Left kidney (tissue), 8 donors: Measurements from ENCODE around the gene PHLPP2. TPM values are rescaled to one million over a fixed set of nuclear protein-coding genes. Genes with fewer than 3 reads are reported as not detected.

Experiments
- DNase-seq: peaks from one replicate; pipeline ENCODE4 v3.0.0-alpha.2; 2013
- long read RNA-seq, 8 donors: transcript quantifications; one replicate each; lab custom pipeline, GENCODE V29; 2026
- polyA plus RNA-seq: library from polyadenylated mRNA; unstranded; fragments of 120-200 nt; gene quantifications from one replicate; pipeline ENCODE4 v1.2.1, GENCODE V29; 2013; ENCODE audit not compliant: insufficient read length

Gene PHLPP2, protein sequence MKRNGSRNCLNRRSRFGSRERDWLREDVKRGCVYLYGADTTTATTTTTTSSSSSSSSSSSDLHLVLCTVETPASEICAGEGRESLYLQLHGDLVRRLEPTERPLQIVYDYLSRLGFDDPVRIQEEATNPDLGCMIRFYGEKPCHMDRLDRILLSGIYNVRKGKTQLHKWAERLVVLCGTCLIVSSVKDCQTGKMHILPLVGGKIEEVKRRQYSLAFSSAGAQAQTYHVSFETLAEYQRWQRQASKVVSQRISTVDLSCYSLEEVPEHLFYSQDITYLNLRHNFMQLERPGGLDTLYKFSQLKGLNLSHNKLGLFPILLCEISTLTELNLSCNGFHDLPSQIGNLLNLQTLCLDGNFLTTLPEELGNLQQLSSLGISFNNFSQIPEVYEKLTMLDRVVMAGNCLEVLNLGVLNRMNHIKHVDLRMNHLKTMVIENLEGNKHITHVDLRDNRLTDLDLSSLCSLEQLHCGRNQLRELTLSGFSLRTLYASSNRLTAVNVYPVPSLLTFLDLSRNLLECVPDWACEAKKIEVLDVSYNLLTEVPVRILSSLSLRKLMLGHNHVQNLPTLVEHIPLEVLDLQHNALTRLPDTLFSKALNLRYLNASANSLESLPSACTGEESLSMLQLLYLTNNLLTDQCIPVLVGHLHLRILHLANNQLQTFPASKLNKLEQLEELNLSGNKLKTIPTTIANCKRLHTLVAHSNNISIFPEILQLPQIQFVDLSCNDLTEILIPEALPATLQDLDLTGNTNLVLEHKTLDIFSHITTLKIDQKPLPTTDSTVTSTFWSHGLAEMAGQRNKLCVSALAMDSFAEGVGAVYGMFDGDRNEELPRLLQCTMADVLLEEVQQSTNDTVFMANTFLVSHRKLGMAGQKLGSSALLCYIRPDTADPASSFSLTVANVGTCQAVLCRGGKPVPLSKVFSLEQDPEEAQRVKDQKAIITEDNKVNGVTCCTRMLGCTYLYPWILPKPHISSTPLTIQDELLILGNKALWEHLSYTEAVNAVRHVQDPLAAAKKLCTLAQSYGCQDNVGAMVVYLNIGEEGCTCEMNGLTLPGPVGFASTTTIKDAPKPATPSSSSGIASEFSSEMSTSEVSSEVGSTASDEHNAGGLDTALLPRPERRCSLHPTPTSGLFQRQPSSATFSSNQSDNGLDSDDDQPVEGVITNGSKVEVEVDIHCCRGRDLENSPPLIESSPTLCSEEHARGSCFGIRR (N-terminal part only)
- 13.2 TPM for polyA plus RNA-seq
- long read RNA-seq, donor 1, partial matches to known transcripts = 16 of 16 reads
- long read RNA-seq, donor 1, other reads (novel, unspliced or antisense) = 0 of 16 reads
- long read RNA-seq, donor 2 = 0 reads
- long read RNA-seq, donor 3, partial matches to known transcripts = 6 of 6 reads
- long read RNA-seq, donor 3, other reads (novel, unspliced or antisense) = 0 of 6 reads
- long read RNA-seq, donor 4 = 0 reads
- long read RNA-seq, donor 5, full-length matches to known transcripts = 1 of 1 reads
- long read RNA-seq, donor 5, partial matches to known transcripts = 0 of 1 reads
- long read RNA-seq, donor 5, other reads (novel, unspliced or antisense) = 0 of 1 reads
- long read RNA-seq, donor 6 = 0 reads
- long read RNA-seq, donor 7, partial matches to known transcripts = 5 of 10 reads
- long read RNA-seq, donor 7, other reads (novel, unspliced or antisense) = 5 of 10 reads
- long read RNA-seq, donor 8 = 0 reads

DNA sequence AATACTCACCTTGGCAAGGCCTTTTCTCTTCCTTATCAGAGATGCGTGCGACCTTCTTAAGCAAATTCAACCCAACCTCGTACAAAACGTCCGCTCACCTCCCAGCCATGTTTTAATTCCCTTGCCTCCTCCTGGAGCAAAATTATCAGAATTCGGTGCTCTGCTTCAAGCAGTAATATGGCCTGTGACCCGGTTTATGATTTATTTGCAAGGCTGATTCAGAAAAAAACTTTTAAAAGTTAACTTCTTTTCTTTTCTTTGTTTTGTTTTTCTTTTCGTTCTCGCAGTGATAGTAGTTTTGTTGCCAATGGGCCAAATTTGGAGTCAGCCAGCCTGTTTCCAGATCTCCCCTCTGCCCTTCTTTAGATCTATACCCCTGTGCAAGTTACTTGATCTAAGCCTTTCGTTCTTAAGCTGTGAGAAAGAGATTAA is at the start of gene PHLPP2:
Gene PHLPP2 (minus strand): TSS at position 382 of the 432 bp plus-strand sequence. CDS start 9,906 bp downstream, outside the sequence.
- no peak for DNase-seq

DNA sequence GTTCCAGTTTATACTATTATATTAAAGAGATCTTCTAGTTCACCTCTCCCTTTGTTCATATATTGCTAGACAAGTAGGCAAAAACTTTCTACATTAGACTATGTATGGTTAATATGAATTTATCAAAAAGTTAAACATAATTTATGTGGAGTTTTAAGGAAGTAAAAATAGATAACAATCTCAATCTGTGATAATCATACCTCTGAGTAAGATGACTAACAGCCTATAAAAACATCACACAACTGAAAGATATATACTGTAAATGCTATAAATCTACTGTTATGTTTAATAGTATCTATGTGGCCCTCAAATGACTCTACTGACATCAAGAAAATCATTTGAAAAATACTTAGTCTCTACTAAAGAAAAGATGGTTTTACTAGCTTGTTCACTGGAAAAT is 47.1 kb upstream of the PHLPP2 start:
- no peak for DNase-seq

- no peak for DNase-seq
These were observed 44.7 kb upstream of the PHLPP2 start for GRCh38 chr16:71769222-71769621.

- DNase-seq = no peak
These were observed 42.8 kb upstream of the PHLPP2 start for GRCh38 chr16:71767060-71767900.

- DNase-seq = no peak
These were observed 37.7 kb upstream of the PHLPP2 start for GRCh38 chr16:71762186-71762585.

- DNase-seq = no peak
These were observed 36.6 kb upstream of the PHLPP2 start for GRCh38 chr16:71761097-71761496.

DNA sequence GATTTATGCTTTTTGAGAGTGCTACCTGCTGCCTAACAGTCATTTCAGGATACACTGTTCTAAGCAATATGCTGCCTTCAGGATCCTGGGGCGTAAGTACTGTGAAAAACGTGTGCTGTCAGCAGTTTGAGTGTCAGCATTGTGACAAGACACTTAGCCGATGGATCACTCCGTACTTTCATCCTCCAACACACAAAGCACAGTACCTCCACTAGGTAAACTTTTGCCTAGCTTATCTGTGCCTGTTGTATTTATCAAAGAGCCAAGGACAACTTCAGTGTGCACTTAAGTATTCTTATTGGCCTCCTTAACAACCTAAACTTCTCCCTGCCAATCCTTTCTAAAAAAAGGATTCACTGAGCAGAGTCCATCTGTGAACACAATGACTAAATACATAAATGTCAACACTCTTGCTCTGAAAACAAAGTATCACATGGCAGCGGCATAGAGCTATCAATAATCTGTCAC is 33.8 kb upstream of the PHLPP2 start:
- DNase-seq = no peak

GRCh38 chr16:71754652-71755051 is 30.2 kb upstream of the PHLPP2 start:
- no peak for DNase-seq

- no peak for DNase-seq
These were observed 29.6 kb upstream of the PHLPP2 start for GRCh38 chr16:71754108-71754507.

DNA sequence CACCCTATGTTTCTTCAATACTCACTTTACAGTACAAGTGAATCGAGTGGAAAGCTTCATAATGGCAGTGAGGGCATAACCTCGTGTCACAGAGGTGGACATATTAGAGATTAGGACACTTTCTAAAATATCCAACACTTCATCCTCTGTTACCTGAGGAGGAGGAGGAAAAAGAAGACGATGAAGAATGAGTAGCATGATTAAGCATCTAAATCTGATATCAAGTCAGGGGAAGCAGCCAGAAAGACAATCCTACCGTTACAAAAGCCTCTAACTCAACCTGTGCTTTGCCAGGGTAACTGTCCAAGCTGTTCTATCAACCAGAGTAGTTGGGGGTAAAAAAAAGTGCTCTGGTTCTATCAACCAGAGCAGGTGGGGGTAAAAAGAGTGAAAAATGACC is 23.7 kb upstream of the PHLPP2 start:
- DNase-seq = no peak

DNA sequence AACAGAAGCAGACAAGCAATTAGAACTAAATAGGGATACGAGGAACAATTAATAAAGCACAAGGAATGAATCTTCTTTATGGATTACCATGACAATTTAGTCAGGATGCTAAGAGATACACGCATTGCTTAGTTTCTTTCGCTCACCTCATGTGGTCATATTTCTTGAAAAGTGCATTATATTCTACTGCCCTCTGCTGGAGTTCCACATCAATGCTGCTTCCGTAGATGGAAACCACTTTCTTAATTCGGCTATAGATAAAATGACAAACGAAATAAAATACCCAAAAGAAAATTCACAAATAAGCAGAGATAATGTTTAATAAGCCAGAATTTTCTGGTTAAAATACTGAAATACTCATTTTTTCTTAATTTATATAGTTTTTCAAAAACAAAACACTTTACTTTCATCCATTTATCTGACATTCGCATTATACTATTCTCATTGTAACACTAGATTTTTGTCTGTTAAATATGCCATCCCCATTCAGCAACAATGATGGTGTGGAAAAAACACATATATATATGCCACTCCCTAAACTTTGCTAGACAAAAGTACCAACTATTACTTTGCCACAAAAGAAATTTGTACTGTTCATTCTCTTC is 22.0 kb upstream of the PHLPP2 start:
- DNase-seq = peak; percentile 27

- DNase-seq = no peak
These were observed 14.4 kb upstream of the PHLPP2 start for GRCh38 chr16:71738855-71739254.

DNA sequence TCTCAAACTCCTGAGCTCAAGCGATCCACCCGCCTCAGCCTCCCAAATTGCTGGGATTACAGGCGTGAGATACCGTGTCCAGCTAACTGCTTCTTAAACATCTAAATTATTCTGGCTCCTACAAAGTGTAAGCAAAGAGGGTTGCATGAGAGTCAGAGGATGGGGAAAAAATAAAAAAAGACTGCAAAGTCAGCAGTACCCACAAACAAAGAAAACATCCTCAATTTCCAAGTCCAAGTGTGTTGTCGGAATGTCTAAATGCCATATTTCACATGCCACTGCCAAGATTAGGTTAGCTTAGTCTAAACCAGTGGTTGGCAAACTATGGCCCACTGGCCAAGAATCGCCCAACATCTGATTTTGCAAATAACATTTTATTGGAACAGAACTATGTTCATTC is 13.0 kb upstream of the PHLPP2 start:
- DNase-seq = no peak

- no peak for DNase-seq
These were observed 10.0 kb upstream of the PHLPP2 start for GRCh38 chr16:71734511-71734910.

DNA sequence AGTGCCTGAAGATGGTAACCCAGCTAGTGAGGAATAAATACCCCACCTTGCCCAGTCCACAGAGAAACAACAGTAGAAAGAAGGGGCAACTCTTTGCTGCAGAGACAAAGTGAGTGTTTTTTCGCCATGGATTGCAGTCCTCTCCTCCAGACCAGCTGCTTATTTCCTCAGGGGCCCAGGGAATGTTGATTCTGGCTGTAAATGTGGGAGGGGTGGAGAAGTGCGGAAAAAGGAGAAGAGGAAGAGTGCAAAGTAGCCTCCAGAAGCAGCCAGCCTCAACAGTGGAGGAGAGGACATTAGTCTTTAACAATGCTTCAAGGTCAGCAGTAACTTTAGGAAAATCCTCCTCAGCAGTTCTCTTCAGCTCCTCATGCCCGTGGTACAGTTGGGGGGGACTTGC is 8.1 kb upstream of the PHLPP2 start:
- no peak for DNase-seq

GRCh38 chr16:71727551-71728324 is 3.2 kb upstream of the PHLPP2 start:
- DNase-seq = no peak

GRCh38 chr16:71726476-71727315 is 2.2 kb upstream of the PHLPP2 start:
- DNase-seq = no peak
